Fibroblast of skin of right biceps (primary cell): ENCODE results near the gene XPNPEP2.

Source experiments
- DNase-seq: peaks from one replicate; pipeline ENCODE4 v3.0.0-alpha.2; 2013

XPNPEP2 gene

DNA sequence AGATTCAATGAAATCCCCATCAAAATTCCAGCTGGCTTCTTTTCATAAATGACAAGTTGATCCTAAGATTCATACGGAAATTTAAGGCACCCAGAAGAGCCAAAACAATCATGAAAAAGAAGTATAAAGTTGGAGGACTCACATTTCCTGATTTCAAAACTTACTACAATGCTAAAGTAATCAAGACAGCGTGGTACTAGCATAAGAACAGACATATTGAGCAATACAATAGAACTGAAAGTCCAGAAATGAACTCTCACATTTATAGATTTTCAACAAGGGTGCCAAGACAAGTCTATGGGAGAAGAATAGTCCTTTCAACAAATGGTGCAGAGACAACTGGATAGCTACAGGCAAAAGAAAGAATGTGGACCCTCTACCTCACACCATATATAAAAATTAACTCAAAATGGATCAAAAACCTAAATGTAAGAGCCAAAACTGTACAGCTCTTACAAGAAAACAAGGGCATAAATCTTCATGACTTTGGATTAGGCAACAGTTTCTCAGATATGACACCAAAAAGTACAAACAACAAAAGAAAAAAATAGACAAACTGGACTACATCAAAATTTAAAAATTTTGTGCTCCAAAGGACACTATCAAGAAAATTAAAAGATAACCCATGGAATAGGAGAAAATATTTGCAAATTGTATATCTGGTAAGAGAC lies 69.5 kb downstream of the XPNPEP2 start:
- DNase-seq, result no peak

DNA sequence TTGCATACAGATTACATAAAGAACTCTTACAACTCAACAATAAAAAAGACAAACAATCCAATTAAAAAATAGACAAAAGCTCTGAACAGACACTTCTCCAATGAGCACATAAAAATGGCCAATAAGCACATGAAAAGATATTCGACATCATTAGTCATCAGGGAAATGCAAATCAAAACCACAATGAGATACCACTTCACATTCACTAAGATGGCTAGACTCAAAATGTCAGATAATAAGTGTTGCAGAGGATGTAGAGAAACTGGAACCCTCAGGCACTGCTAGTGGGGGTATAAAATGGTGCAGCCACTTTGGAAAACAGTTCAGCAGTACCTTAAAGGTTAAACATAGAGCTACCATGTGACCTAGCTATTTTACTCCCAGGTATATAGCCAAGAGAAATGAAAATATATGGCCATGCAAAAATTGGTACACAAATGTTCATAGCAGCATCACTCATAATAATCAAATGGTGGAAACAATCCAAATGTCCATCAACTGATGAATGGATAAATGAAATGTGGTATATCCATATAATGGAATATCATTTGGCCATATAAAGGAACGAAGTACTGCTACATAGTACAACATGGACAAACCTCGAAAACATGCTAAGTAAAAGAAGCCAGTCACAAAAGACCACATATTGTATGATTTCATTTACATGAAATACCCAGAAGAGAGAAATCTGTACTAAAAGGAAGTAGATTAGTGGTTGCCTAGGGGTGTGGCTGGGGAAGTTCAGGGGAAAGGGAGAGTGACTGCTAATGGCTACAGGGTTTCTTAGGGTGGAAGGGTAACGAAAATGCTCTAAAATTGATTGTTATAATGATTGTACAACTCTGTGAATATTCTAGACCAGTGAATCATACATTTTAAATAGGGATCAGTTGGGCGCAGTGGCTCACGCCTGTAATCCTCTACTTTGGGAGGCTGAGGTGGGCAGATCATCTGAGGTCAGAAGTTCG lies 70.3 kb downstream of the XPNPEP2 start:
- DNase-seq, result peak; percentile 8

DNA sequence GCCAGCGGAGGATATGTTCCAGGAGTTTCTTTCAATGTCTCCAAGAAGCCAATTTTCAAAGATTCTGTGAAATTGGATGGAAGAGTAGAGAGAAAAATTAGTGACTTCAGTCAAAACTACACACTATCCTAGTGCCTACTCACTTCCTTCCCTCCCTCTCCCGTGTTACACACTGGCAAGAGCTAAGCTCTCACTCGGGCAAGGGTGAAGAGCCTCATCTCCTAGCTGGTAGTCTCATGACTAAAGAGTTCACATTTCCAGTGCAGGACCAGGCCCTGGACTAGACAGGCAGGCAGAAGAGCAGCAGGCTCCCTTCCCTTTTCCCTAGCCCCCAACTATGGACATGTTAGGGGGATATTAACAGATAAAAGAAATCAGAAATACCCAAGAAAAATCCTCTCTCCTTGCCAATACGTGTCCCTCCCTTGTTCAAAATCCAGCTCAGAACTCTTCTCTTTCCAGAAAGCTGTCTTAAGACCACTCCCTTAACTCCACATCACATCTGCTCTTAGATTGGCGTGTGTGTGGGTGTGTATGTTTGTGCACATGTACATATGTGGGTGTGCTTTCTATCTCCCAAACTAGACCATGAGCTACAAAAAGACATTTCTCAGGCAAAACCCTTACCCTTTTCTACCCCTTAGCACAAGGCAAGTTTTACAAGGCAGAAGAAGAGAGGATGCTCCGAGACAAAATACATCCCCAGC lies 75.0 kb downstream of the XPNPEP2 start:
- no peak for DNase-seq

GRCh38 chrX:129818123-129818522 lies 79.3 kb downstream of the XPNPEP2 start:
- no peak for DNase-seq
